ENCODE results near the gene KRTAP12-1. TPM values are rescaled to one million over a fixed set of nuclear protein-coding genes. Genes with fewer than 3 reads are reported as not detected.

The KRTAP12-1 gene, protein sequence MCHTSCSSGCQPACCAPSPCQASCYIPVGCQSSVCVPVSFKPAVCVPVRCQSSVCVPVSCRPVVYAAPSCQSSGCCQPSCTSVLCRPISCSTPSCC
- total RNA-seq = not detected in 2 replicates
- not detected in 2 replicates for polyA plus RNA-seq
- polyA plus RNA-seq (2012) = not detected in 2 replicates
- not detected in 2 replicates for polyA minus RNA-seq (ENCODE audit: low replicate concordance)

DNA sequence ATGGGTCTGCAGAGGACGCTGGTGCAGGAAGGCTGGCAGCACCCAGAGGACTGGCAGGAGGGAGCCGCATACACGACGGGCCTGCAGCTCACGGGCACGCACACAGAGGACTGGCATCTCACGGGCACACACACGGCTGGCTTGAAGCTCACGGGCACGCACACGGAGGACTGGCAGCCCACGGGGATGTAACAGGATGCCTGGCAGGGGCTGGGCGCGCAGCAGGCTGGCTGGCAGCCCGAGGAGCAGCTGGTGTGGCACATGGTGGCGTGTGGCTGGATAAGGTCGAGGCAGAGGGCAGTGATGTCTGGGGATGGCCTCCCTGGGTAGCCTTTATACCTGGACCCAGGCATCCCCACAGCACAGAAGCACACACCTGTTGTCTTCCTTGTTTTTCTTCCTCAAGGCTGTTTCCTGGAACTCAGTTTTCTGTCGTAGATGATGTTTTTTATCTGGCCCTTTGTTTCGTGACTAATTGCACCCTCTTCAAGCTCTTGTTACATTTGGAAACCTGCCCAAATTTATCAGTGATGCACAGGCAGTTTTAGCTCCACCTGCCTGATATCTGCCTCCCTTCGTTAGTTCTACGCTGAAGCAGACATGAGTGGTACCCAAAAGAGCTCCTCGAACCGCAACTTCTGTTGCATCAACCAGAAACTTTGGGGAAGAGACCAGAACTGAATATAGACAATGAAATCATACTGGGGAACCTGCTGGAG lies at the start of gene KRTAP12-1:
KRTAP12-1 (minus strand) TSS at position 303 of the 719 bp plus-strand sequence; CDS start at position 263, 40 bp downstream.
- DNase-seq (ENCODE audit: low read depth in 2 of 2) = no peak

DNA sequence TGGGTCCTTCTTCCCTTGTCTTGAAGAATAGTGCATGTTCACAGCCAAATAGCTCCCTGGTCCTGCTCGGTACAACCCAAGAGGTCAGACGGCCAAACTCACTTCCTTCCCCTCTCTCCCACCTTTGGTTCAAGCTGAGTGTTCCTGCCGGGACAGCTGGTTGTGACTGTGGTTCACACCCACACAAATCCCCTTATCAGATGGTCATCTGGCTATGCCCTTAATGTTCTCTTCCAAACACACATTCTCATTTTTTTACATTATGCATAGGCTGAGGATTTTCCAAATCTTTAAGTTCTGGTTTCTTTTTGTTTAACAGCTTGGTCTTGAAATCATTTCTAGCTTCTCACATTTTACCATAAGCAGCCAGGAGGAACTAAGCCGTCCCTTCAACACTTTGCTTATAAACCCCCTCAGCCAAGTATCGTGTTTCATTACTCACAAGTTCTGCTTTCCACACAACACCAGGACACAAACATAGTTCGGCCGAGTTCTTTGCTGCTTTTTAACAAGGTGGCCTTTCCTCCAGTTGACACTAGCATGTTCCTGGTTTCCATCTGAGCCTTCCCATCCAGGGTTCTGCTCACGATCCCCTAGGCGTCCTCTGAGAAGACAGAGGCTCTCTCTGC lies 49.1 kb upstream of the KRTAP12-1 start:
- H3K27me3 ChIP-seq (ENCODE audit: control insufficient read depth, insufficient read depth, low read length) = no peaks in the 10 kb centered on the region
- H3K36me3 ChIP-seq (ENCODE audit: control insufficient read depth, insufficient read depth, low read length) = no peaks in the 10 kb centered on the region
- DNase-seq (ENCODE audit: low read depth in 2 of 2) = no peak
- H3K9ac ChIP-seq (ENCODE audit: insufficient read depth, low read length) = no peak overlapping the region
- H3K4me3 ChIP-seq (replicated peaks in 1 of 4; ENCODE audit: control extremely low read depth in 1 of 4, insufficient read depth in 1 of 4, low read depth in 3 of 4, low read length in 4 of 4) = no peak overlapping the region
- no peaks in the 10 kb centered on the region for H3K79me2 ChIP-seq (ENCODE audit: control insufficient read depth, insufficient read depth, low read length)
- H3K27ac ChIP-seq (ENCODE audit: insufficient read depth, low read length) = no peak overlapping the region
- no peaks in the 10 kb centered on the region for H4K20me1 ChIP-seq (ENCODE audit: control insufficient read depth, extremely low read depth, insufficient read depth, low read length)
- no peaks in the 10 kb centered on the region for H3K9me3 ChIP-seq (ENCODE audit: control insufficient read depth, insufficient read depth, low read depth, low read length)
- TF ChIP-seq, protein P1, sequence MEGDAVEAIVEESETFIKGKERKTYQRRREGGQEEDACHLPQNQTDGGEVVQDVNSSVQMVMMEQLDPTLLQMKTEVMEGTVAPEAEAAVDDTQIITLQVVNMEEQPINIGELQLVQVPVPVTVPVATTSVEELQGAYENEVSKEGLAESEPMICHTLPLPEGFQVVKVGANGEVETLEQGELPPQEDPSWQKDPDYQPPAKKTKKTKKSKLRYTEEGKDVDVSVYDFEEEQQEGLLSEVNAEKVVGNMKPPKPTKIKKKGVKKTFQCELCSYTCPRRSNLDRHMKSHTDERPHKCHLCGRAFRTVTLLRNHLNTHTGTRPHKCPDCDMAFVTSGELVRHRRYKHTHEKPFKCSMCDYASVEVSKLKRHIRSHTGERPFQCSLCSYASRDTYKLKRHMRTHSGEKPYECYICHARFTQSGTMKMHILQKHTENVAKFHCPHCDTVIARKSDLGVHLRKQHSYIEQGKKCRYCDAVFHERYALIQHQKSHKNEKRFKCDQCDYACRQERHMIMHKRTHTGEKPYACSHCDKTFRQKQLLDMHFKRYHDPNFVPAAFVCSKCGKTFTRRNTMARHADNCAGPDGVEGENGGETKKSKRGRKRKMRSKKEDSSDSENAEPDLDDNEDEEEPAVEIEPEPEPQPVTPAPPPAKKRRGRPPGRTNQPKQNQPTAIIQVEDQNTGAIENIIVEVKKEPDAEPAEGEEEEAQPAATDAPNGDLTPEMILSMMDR (conservative IDR thresholded peaks at IDR 0.05 in 1 of 2, IDR thresholded peaks at IDR 0.05 in 1 of 2; ENCODE audit: low read depth in 1 of 2, low read length in 2 of 2) = no peak
- no peak for TF ChIP-seq EZH2 (IDR thresholded peaks at IDR 0.05; ENCODE audit: low read length, missing control alignments)
- no peaks in the 10 kb centered on the region for H3K4me1 ChIP-seq (ENCODE audit: control insufficient read depth, extremely low read depth, insufficient read depth, low read length)
- H2AFZ ChIP-seq (ENCODE audit: low read length) = no peak overlapping the region
- no peak overlapping the region for H3K4me2 ChIP-seq (ENCODE audit: extremely low read depth, insufficient read depth, low read length)

More for the DNA sequence above, at the start of gene KRTAP12-1:
- no peak within 1 kb of the TSS for H3K4me2 ChIP-seq (ENCODE audit: extremely low read depth, insufficient read depth, low read length)
- H3K79me2 ChIP-seq (ENCODE audit: control insufficient read depth, insufficient read depth, low read length) = no peaks in the 10 kb centered on the region
- H3K4me3 ChIP-seq (replicated peaks in 1 of 4; ENCODE audit: control extremely low read depth in 1 of 4, insufficient read depth in 1 of 4, low read depth in 3 of 4, low read length in 4 of 4) = no peak within 1 kb of the TSS
- no peak within 1 kb of the TSS for H3K27ac ChIP-seq (ENCODE audit: insufficient read depth, low read length)
- H3K27me3 ChIP-seq (ENCODE audit: control insufficient read depth, insufficient read depth, low read length) = no peaks in the 10 kb centered on the region
- no peaks in the 10 kb centered on the region for H3K36me3 ChIP-seq (ENCODE audit: control insufficient read depth, insufficient read depth, low read length)
- H4K20me1 ChIP-seq (ENCODE audit: control insufficient read depth, extremely low read depth, insufficient read depth, low read length) = no peaks in the 10 kb centered on the region
- H3K4me1 ChIP-seq (ENCODE audit: control insufficient read depth, extremely low read depth, insufficient read depth, low read length) = no peaks in the 10 kb centered on the region
- no peaks in the 10 kb centered on the region for H3K9me3 ChIP-seq (ENCODE audit: control insufficient read depth, insufficient read depth, low read depth, low read length)
- TF ChIP-seq, protein P1 (conservative IDR thresholded peaks at IDR 0.05 in 1 of 2, IDR thresholded peaks at IDR 0.05 in 1 of 2; ENCODE audit: low read depth in 1 of 2, low read length in 2 of 2) = no peak
- no peak for TF ChIP-seq EZH2 (IDR thresholded peaks at IDR 0.05; ENCODE audit: low read length, missing control alignments)
- no peak within 1 kb of the TSS for H3K9ac ChIP-seq (ENCODE audit: insufficient read depth, low read length)
- no peak within 1 kb of the TSS for H2AFZ ChIP-seq (ENCODE audit: low read length)

DNA sequence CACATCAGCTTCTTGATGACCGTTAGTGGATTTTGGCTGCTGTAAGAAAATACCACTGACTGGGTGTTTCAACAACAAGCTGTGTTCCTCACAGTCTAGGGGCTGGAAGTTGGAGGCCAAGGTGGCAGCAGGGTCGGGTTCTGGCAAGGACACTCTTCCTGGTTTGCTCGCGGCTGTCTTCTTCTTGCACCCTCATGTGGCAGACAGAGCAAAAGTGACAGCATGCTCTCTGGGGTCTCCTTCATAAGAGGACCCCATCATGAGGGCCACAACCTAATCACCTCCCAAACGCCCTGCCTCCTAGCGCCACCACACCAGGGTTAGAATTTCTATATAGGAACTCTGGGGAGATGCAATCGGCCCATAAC lies 48.0 kb upstream of the KRTAP12-1 start:
- no peak for DNase-seq (ENCODE audit: low read depth in 2 of 2)
- Histone ChIP-seq H3K4me3 (replicated peaks in 1 of 4; ENCODE audit: control extremely low read depth in 1 of 4, insufficient read depth in 1 of 4, low read depth in 3 of 4, low read length in 4 of 4) (no peak overlapping the region), H3K36me3 (ENCODE audit: control insufficient read depth, insufficient read depth, low read length) (no peaks in the 10 kb centered on the region), H3K27ac (ENCODE audit: insufficient read depth, low read length) (no peak overlapping the region), H4K20me1 (ENCODE audit: control insufficient read depth, extremely low read depth, insufficient read depth, low read length) (no peaks in the 10 kb centered on the region), H2AFZ (ENCODE audit: low read length) (no peak overlapping the region), H3K9me3 (ENCODE audit: control insufficient read depth, insufficient read depth, low read depth, low read length) (no peaks in the 10 kb centered on the region), H3K4me1 (ENCODE audit: control insufficient read depth, extremely low read depth, insufficient read depth, low read length) (no peaks in the 10 kb centered on the region), H3K79me2 (ENCODE audit: control insufficient read depth, insufficient read depth, low read length) (no peaks in the 10 kb centered on the region), H3K4me2 (ENCODE audit: extremely low read depth, insufficient read depth, low read length) (no peak overlapping the region), H3K9ac (ENCODE audit: insufficient read depth, low read length) (no peak overlapping the region), H3K27me3 (ENCODE audit: control insufficient read depth, insufficient read depth, low read length) (no peaks in the 10 kb centered on the region)
- TF ChIP-seq, protein P1 (conservative IDR thresholded peaks at IDR 0.05 in 1 of 2, IDR thresholded peaks at IDR 0.05 in 1 of 2; ENCODE audit: low read depth in 1 of 2, low read length in 2 of 2) = no peak
- no peak for TF ChIP-seq EZH2 (IDR thresholded peaks at IDR 0.05; ENCODE audit: low read length, missing control alignments)

Data from fibroblast of lung (primary cell).